NCI-H82 (cell line): Measurements from ENCODE around the gene C5orf22.
"Not testable (repeated sequence)": the region's sequence is repeated elsewhere in the genome, so short reads cannot be mapped to it uniquely, and the experiment has no call there.

ENCODE experiments used
- DNase-seq: peaks from one replicate; lab custom pipeline; 2025; lab: John Stamatoyannopoulos, UW

C5orf22 gene

GRCh38 chr5:31554552-31554951, 22.5 kb downstream of the C5orf22 start:
- DNase-seq = no peak

DNA sequence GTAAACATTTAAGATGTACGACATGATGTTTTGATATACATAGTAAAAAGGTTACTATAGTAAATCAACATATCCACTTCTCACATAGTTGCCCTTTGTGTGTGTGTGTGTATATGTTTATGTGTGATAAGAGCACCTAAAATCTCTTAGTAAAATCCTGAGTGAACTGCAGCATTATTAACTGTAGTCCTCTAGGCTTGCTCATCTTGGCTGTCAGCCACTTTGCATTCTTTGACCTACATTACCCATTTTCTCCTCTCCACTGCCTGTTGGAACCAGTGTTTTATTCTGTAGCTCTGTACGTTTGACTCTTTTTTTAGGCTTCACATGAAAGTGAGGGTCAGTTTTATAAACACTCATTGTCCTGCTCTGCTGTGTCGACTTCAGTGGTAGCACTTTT, 24.4 kb downstream of the C5orf22 start:
- DNase-seq = no peak

GRCh38 chr5:31559942-31560341, 27.8 kb downstream of the C5orf22 start:
- no peak for DNase-seq

DNA sequence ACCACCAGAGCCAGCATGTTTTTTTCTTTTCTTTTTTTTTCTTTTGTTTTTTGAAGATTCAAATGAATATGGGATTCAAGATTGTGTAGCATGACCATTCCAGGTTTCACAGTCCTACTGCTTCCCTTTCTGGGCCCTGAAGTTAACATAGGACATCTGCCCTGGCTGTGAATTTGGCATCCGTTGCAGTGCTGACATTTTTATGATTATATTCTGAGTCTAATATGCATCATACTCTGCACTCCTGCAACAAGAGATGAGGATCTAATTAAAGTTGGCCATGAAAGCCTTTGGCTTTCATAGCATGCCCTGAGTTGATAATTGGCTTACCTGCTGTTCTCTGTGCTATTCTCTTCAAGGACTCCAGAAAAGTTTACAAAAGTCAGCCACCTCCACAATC, 29.8 kb downstream of the C5orf22 start:
- peak; percentile 58 for DNase-seq

GRCh38 chr5:31563216-31563615, 31.1 kb downstream of the C5orf22 start:
- no peak for DNase-seq

DNA sequence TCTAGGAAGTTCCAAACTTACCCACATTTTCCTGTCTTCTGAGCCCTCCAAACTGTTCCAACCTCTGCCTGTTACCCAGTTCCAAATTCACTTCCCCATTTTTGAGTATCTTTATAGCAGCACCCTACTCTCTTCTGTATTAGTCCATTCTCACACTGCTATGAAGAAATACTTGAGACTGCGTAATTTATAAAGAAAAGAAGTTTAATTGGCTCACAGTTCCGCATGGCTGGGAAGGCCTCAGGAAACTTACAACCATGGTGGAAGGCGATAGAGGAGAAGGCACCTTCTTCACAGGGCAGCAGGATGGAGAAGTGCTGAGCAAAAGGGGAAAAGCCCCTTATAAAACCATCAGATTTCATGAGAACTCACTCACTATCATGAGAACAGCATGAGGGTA, 34.3 kb downstream of the C5orf22 start:
- not testable (repeated sequence) for DNase-seq

DNA sequence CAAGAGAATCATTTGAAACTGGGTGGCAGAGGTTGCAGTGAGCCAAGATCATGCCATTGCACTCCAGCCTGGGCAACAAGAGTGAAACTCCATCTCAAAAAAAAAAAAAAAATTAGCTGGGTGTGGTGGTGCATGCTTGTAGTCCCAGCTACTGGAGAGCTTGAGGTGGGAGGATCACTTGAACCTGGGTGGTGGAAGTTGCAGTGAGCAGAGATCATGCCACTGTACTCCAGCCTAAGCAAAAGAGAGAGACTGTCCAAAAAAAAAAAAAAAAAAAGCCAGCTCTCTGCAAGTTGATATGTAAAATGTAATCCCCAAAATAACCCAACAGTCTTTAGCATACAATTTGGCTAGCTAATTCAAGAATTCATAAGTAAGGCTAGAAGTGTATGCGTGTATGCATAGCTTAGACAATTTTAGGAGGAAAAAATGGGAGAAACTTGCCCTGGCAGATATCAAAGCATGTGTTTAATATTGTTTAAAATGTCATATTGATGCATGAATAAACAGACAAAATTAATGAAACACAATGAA, 36.3 kb downstream of the C5orf22 start:
- no peak for DNase-seq

DNA sequence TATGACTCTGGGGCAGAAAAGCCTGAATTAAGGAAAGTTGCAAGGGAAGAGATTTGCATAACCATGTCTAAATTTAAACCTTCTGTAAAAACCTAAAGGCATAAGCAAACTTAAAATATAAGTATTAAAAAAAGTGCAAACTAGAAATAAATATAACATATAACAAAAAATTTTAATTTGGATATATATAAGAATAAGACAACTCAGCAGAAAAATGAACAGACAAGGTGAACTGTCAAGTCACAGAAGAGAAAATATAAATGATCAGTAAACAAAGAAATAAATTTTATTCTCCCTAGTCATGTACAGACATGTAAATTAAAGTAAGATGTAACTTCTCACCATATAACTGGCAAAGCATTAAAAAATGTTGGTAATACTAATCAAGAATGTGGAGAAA, 37.0 kb downstream of the C5orf22 start:
- no peak for DNase-seq

- DNase-seq = no peak
These were observed 41.5 kb downstream of the C5orf22 start for GRCh38 chr5:31573494-31574142.

GRCh38 chr5:31574772-31575171, 42.7 kb downstream of the C5orf22 start:
- no peak for DNase-seq

- no peak for DNase-seq
These were observed 45.3 kb downstream of the C5orf22 start for GRCh38 chr5:31577438-31577837.

DNA sequence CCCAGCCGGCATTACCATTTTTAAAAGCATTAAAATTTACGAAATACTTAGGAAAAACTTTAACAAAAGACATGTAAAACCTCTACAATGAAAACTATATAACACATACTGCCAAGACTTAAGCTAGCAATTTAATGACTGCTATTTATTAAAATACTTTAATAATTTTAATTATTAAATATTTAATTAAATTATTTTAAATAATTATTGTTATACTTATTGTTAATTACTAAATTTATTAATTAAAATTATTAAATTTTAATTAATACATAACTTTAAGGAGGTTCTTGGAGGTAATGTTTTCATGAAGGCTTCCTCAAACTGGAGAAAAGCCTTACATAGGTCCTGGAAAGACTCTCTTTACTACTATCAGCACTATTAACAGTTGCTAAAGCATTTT, 47.5 kb downstream of the C5orf22 start:
- no peak for DNase-seq

DNA sequence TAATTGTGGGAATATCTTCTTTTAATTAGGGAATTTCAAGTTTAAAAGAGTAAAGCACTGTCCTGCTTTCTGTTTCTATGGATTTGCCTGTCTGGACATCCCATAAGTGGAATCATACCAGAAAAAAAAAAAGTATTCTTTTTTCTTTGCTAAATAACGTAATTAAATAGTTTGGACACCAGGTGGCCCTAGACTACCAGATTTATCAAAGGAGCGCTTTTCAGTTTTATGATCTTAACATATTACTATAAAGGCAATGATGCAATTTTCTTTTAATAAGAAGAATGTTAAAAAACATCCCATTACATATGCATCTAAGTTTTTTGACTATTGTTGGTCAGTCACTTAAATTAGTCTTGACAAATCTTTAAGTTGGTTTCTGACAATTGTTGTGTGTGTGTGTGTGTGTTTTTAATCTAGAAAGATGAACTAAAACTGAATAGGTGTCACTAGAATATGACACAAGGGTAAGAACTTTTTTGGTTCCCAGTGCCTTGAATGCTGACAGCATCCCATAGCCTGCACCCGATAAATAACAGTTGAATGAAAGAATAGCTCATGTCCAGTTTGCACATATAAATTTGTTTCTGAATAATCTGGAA, 49.5 kb downstream of the C5orf22 start:
- peak; percentile 44 for DNase-seq

GRCh38 chr5:31583129-31583528, 51.0 kb downstream of the C5orf22 start:
- DNase-seq = no peak

- DNase-seq = no peak
These were observed 53.2 kb downstream of the C5orf22 start for GRCh38 chr5:31585166-31585894.

DNA sequence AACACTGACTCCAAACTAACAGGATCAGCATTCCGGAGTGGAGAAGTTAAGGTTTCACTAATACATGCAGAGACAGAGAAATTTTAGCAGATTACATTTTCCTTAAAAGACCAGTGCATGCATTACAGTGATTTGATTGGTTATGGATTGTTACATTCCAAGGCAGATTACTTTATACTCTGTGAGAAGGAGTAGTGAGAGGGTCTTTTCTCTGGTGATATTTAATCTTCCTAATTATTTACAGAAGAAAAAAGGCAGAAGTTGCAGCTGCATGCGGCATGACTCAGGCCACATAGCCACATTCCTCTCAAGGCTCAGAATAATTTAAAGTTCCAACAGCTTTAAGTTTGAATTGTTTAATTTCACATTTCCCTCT, 53.8 kb downstream of the C5orf22 start:
- DNase-seq = peak; percentile 0

- DNase-seq = peak; percentile 1
These were observed 55.4 kb downstream of the C5orf22 start for GRCh38 chr5:31587546-31587945.

GRCh38 chr5:31593665-31594064, 61.6 kb downstream of the C5orf22 start:
- no peak for DNase-seq

DNA sequence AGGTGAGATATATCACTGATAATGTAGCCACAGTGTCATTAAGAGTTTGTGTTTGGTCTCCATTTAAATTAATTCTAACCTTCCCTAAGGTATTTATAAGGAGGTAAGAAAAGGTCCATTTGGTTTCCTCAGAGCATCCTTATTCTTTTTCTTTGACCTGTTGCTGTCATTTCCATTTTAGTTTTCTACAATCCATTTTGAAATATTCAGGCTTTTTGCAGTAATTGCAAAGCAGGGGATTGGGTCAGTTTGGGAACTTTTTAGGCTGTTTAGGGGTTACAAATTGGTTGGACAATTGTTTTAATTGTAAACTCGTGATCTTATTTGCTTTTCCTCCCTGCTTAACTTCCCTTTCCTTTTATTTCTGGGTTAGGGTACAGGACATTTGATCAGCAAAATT, 64.3 kb downstream of the C5orf22 start:
- no peak for DNase-seq

DNA sequence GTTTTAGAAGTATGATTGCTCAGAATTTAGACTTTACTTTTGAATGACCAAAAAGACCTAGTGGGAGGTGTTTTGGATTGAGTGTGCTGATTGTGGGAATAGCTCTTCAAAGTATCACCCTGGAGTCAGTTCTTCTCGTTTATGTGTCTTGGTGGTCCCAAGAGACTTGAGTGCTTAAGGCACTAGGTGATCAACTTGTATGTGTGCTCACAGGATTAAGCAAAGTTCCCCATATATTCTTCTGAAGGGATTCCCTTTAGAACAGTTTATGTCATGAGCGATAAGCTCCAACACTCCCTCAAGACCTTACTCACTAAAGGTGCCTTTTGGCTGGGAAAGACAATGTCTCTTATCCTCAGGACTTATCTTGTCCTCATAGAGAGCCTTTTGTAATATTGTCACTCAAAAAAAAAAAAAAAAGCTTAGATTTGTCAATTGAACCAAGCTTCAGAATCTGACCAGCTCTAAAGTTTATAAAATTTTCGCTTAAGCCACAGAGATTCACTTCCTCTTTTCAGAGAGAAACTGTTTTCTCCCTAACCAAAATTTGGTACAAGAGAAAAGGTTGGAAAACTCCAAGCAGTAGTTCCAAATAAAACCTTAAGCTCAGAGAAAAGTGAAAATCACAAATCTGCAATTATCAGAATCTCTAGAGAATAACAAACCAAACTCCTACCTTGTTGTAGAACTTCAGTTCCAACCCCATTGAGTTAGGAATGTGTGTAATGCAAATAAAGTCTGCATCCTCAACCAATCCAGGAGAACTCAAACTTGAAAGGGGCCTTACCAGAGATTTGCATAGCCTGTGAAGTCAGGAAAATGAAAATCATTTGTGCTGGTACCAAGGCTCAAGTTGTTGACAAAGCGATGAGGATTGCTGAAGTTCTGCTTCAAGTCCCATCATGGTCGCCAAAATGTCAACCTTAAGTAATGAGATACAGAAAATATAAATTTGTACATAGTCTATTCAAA, 66.8 kb downstream of the C5orf22 start:
- DNase-seq = peak; percentile 11

- DNase-seq = not testable (repeated sequence)
These were observed 70.2 kb downstream of the C5orf22 start for GRCh38 chr5:31602305-31602704.

GRCh38 chr5:31604240-31604639, 72.1 kb downstream of the C5orf22 start:
- no peak for DNase-seq
